ENCODE measurements around the gene MYH9.

Gene MYH9

GRCh38 chr22:36332623-36333332 lies 55.0 kb downstream of the MYH9 start:
- DNase-seq (ENCODE audit: low read depth in 1 of 2, low spot score in 1 of 2): peak in 1 of 2 donors; percentile 31

DNA sequence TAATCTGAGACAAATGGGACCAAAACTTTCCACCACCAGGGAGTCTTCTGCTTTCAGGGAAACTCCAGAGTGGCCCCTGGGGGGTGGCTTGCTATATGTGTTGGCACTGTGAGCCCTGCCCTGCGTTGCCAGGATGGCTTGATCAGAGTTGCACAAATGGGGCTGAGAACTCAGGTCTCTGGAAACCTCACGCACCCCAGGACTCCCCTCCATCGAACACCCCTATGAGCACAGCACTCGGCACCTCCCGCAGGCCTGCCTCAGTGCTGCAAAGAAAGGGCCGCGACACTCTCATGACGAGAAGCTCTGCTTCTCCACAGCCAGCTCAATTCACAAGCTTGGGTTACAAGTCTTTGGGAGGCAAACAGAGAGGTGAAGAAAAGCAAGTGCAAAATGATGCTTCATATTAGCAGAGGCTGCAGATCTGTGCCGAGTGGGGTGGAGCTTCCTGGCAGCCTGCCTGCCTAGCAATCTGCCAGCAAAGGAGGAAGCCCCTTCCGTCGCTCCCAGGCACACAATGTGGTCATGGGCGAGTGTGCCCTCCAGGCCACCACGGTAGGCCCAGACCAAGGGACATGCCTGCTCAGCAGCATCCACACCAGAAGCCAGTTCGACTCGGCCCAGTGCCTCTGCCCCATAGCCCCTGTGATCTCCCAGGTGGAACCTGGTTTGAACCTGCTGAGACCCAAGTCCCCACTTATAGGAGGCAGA lies 55.7 kb downstream of the MYH9 start:
- peak in 1 of 2 donors; percentile 38 for DNase-seq (ENCODE audit: low read depth in 1 of 2, low spot score in 1 of 2)

- DNase-seq (ENCODE audit: low read depth in 1 of 2, low spot score in 1 of 2): peak; percentile 59 to 62
Measured at GRCh38 chr22:36331306-36331911, 56.4 kb downstream of the MYH9 start.

DNA sequence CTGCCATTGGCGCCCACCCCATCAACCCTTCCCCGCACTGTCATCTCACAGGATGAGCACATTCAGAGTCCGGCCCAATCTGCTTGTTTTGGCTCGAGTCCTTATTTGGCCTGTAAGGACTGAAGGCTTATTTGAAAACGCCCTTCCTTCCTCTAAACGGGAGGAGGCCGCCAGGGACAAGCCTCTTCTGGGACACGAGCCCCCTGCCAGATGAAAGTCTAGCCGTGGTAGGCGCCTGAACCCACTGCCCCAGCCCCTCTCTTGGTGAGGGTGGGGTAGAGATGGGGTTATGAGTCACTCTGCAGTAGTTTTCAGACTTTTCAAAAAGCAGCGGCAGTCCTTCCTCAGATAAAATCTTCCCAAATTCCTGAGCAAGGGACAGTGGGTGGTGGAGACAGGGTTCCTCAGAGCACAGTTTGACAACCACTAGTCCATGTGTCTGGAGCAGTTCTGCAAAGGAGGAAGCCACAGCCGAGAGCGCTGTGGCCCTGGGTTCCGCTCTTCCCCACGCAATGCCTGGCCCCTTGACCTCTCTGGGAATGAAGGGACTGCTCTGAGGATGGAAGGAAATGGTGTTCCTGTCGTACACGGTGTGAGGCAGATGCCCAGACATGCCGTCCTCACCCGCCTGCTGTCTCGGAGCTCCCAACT lies 57.0 kb downstream of the MYH9 start:
- DNase-seq (ENCODE audit: low read depth in 1 of 2, low spot score in 1 of 2): no peak

- DNase-seq (ENCODE audit: low read depth in 1 of 2, low spot score in 1 of 2): no peak
Measured at GRCh38 chr22:36330127-36330526, 57.6 kb downstream of the MYH9 start.

DNA sequence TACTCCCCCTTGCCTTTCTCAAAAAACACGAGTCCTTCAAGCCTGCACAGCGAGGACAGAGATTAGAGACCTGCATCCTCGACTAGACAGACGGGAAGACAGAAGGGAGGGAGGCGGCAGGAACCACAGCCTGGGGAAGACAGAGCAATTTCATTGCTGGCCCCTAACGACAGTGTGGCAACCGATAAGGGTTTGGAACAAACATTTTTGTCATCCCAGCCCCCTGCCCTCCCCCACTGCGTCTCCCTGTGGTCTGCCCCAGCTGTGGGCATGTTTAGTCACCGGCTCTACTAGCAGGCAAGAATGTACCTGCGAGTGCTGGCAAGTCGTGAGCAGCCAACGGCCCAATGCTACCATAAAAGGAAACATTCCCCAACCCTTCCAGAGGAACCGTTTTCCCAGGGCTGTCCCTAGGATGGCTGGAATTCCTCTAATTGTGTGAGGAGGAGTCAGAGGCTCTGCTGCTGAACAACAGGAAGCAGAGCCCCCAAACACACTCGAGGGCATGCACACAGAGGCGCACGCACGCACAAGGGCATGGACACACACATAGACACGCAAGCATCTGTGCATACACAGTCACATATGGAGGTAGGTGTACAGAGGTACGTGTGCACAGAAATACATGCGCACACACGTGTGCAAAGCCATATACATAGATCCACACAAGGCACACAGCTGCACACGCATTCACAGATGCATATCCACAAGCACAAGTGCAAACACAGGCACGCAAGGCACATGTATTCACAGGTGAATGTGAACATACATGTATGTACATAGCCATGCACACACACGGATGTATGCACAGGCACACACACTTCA lies 58.3 kb downstream of the MYH9 start:
- DNase-seq (ENCODE audit: low read depth in 1 of 2, low spot score in 1 of 2): peak; percentile 43 to 64

DNA sequence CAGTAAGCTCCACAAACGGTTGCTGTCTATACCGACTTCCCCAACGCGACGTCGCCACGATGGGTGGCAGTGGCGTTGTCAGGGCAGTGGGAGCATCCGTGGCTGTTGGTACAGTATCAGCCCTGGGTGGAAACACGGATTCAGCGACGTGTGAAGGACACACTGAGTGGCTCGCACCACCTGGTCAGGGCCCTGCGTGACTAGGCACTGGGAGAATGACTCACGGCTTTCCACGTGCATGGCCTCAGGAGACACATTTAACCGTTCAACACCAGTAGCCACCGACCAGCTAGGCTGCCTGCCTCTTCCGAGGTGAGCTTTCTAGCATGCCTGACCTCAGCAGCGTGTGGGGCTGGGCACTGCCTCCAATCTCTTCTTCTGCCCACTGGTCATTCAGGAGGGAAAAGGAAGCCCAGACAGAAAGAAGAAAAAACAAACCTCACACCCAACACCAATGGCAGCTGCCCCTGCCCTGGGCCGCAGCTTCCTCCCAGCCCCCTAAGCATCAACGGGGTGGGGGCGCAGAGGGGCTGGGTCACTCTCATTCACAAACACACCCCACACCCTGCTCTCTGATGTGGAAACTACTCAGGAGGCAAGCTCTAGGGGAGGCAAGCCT lies 59.0 kb downstream of the MYH9 start:
- DNase-seq (ENCODE audit: low read depth in 1 of 2, low spot score in 1 of 2): no peak

GRCh38 chr22:36327922-36328551 lies 59.7 kb downstream of the MYH9 start:
- DNase-seq (ENCODE audit: low read depth in 1 of 2, low spot score in 1 of 2): no peak

GRCh38 chr22:36326178-36327161 lies 61.3 kb downstream of the MYH9 start:
- DNase-seq (ENCODE audit: low read depth in 1 of 2, low spot score in 1 of 2): no peak

GRCh38 chr22:36325154-36326031 lies 62.4 kb downstream of the MYH9 start:
- DNase-seq (ENCODE audit: low read depth in 1 of 2, low spot score in 1 of 2): no peak

GRCh38 chr22:36324414-36324813 lies 63.4 kb downstream of the MYH9 start:
- no peak for DNase-seq (ENCODE audit: low read depth in 1 of 2, low spot score in 1 of 2)

GRCh38 chr22:36323855-36324331 lies 63.9 kb downstream of the MYH9 start:
- no peak for DNase-seq (ENCODE audit: low read depth in 1 of 2, low spot score in 1 of 2)

- no peak for DNase-seq (ENCODE audit: low read depth in 1 of 2, low spot score in 1 of 2)
Measured at GRCh38 chr22:36323182-36323854, 64.4 kb downstream of the MYH9 start.

DNA sequence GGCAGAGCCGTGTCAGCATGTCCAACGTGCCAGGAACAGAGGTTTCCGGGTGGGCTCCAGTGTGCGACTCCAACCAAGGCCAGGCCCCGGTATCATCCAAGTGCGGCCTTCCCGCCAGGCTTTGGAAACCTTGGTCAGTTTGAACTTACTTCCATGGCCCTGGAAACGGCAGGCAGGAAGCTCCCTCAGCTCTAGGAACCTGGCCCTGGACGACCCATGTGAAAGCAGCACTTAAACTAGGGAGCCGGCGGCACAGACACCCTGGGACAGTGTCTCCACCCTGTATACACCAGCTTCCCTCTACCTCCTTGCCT lies 65.2 kb downstream of the MYH9 start:
- no peak for DNase-seq (ENCODE audit: low read depth in 1 of 2, low spot score in 1 of 2)

DNA sequence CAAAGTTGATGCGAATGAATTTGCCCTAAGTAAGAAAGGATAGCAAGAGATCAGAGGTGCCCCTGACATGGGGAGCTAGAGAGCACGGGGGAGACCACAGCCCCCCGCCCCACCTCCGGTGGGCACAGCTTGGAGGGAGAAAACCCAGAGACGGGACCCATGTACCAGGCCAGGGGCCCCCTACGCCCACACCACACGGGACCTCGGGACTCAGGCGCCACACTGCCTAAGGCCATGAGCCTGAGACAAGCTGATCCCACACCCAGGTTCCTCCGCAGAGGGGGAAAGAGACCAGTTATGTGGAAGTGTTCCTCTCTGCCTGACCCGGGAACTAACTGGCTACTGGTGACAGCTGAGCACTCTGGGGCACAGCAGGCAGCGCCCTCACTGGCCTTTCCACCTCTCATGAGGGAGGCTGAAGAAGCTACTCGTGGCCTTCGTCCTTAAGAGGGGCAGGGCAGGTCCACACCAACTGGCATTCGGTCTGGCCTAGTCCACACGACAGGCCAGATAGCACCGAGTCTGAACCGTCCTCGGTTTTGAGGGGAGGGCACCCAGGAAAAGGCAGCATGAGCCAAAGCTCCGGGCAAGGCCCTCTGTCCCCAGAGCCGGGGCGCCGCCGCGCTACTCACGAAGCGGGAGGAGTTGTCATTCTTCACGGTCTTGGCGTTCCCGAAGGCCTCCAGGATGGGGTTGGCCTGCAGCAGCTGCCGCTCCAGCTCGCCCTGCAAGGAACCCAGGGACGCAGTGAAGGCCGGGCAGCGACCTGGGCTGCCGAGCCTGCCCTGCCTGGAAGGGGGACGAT lies 65.8 kb downstream of the MYH9 start:
- no peak for DNase-seq (ENCODE audit: low read depth in 1 of 2, low spot score in 1 of 2)

DNA sequence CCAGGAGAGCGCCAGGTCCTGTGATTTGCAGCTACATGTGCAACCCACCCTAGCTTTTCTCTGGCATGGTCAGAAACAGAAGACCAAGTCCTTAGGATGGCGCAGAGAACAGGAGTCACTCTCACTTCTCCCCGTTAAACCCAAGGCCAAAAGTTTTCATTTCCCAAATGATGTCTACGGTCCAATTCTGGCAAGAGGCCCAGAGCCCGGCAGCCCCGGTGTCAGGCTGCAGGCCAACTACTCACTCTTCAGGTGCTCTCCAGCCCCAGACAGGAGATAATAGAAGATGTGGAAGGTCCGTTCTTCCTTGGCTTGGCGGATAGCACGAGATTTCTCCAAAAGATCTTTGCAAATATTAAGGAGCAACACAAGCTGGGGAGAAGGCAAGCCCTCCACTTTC lies 67.2 kb downstream of the MYH9 start:
- DNase-seq (ENCODE audit: low read depth in 1 of 2, low spot score in 1 of 2): no peak
